ENCODE measurements around the gene TAC4. TPM values are rescaled to one million over a fixed set of nuclear protein-coding genes. Genes with fewer than 3 reads are reported as not detected.

The TAC4 gene
- total and polyA plus RNA-seq, 4 donors, result not detected

DNA sequence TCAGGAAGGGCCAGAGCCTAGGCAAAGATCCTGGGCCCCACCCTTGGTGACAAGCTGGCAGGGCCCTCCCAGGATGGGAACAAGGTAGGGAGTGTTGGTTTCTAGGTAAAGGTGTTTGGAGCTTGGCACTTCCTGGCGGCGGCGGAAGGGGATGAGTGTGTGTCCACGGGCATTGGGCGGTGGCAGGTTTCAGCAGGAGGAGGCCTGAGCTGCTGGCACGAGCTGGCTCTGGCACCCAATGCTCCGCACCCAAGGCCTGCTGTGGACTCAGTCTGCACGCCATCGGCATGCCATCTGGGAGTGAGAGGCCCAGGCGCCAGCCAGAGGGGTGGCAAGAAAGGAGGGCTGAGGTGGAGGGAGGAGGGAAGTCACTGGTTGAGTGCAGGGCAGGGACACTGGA lies 46.9 kb upstream of the TAC4 start:
- Histone ChIP-seq H3K9ac (ENCODE audit: low read depth in 1 of 2, low read length in 2 of 2) (no peak overlapping the region), H3K4me3 (ENCODE audit: low read depth in 1 of 3, low read length in 3 of 3) (no peak overlapping the region), H3K9me3 (ENCODE audit: control insufficient read depth in 4 of 4, low read length in 3 of 4) (no peaks in the 10 kb centered on the region), H3K27me3 (ENCODE audit: control insufficient read depth in 4 of 4, insufficient read depth in 4 of 4, low read length in 3 of 4) (peaks cover 0 to 7% (median under 1%) of the 10 kb centered on the region in 4 donors), H3K36me3 (ENCODE audit: control insufficient read depth in 4 of 4, insufficient read depth in 3 of 4, low read depth in 1 of 4, low read length in 3 of 4) (no peaks in the 10 kb centered on the region), H3K4me1 (ENCODE audit: control insufficient read depth in 4 of 4, insufficient read depth in 4 of 4, low read length in 3 of 4) (no peaks in the 10 kb centered on the region), H3K27ac (ENCODE audit: low read depth in 1 of 2, low read length in 2 of 2) (no peak overlapping the region)
- no peak for DNase-seq (ENCODE audit: low spot score)
- TF ChIP-seq JUND (IDR thresholded peaks at IDR 0.05) (no peak), YY1 (IDR thresholded peaks at IDR 0.05) (no peak), NR2F2 (IDR thresholded peaks at IDR 0.05) (no peak), EGR1 (IDR thresholded peaks at IDR 0.05; ENCODE audit: low read depth in 2 of 2) (no peak), RAD21 (IDR thresholded peaks at IDR 0.05) (no peak), GABPA (IDR thresholded peaks at IDR 0.05 in 1 of 2, conservative IDR thresholded peaks at IDR 0.05 in 1 of 2) (no peak), HNF4A (conservative IDR thresholded peaks at IDR 0.05) (no peak), ZBTB33 (IDR thresholded peaks at IDR 0.05) (no peak), FOXA2 (IDR thresholded peaks at IDR 0.05) (no peak), RXRA (IDR thresholded peaks at IDR 0.05) (no peak), HNF4G (IDR thresholded peaks at IDR 0.05) (no peak), TAF1 (conservative IDR thresholded peaks at IDR 0.05) (no peak), SP1 (IDR thresholded peaks at IDR 0.05) (no peak), FOXA1 (IDR thresholded peaks at IDR 0.05) (no peak), REST (IDR thresholded peaks at IDR 0.05) (no peak)
- TF ChIP-seq, protein P1, sequence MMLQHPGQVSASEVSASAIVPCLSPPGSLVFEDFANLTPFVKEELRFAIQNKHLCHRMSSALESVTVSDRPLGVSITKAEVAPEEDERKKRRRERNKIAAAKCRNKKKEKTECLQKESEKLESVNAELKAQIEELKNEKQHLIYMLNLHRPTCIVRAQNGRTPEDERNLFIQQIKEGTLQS (IDR thresholded peaks at IDR 0.05), result no peak
- TF ChIP-seq, protein P2, sequence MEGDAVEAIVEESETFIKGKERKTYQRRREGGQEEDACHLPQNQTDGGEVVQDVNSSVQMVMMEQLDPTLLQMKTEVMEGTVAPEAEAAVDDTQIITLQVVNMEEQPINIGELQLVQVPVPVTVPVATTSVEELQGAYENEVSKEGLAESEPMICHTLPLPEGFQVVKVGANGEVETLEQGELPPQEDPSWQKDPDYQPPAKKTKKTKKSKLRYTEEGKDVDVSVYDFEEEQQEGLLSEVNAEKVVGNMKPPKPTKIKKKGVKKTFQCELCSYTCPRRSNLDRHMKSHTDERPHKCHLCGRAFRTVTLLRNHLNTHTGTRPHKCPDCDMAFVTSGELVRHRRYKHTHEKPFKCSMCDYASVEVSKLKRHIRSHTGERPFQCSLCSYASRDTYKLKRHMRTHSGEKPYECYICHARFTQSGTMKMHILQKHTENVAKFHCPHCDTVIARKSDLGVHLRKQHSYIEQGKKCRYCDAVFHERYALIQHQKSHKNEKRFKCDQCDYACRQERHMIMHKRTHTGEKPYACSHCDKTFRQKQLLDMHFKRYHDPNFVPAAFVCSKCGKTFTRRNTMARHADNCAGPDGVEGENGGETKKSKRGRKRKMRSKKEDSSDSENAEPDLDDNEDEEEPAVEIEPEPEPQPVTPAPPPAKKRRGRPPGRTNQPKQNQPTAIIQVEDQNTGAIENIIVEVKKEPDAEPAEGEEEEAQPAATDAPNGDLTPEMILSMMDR (IDR thresholded peaks at IDR 0.05; ENCODE audit: low read depth, low read length, missing input control), result no peak
- TF ChIP-seq, protein P3, sequence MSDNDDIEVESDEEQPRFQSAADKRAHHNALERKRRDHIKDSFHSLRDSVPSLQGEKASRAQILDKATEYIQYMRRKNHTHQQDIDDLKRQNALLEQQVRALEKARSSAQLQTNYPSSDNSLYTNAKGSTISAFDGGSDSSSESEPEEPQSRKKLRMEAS (IDR thresholded peaks at IDR 0.05), result no peak
- WGBS, result 85% methylated on average over 10 of the region's 10 CpGs
